Hematopoietic multipotent progenitor cell treated with erythropoietin and hydrocortisone succinate and interleukin-3 and kit ligand, for 15 days (in vitro differentiated cells): ENCODE data around the gene PPP1R9A.

ENCODE experiments used
- DNase-seq: peaks from one replicate; pipeline ENCODE4 v3.0.0-alpha.2; 2015; ENCODE audit warnings: low spot score

The PPP1R9A gene

GRCh38 chr7:95035295-95035694 lies 127.9 kb downstream of the PPP1R9A start:
- no peak for DNase-seq

- DNase-seq: no peak
These were observed 133.6 kb downstream of the PPP1R9A start for GRCh38 chr7:95041031-95041430.

GRCh38 chr7:95045236-95045923 lies 138.0 kb downstream of the PPP1R9A start:
- no peak for DNase-seq

GRCh38 chr7:95046494-95047240 lies 139.3 kb downstream of the PPP1R9A start:
- no peak for DNase-seq

GRCh38 chr7:95047291-95047690 lies 139.9 kb downstream of the PPP1R9A start:
- DNase-seq: no peak

- DNase-seq: no peak
These were observed 145.2 kb downstream of the PPP1R9A start for GRCh38 chr7:95052566-95053094.

GRCh38 chr7:95054386-95054785 lies 147.0 kb downstream of the PPP1R9A start:
- no peak for DNase-seq

GRCh38 chr7:95055295-95055694 lies 147.9 kb downstream of the PPP1R9A start:
- DNase-seq: no peak

GRCh38 chr7:95056107-95056739 lies 148.8 kb downstream of the PPP1R9A start:
- DNase-seq: no peak

GRCh38 chr7:95056901-95057300 lies 149.5 kb downstream of the PPP1R9A start:
- DNase-seq: no peak

GRCh38 chr7:95059842-95060313 lies 152.5 kb downstream of the PPP1R9A start:
- DNase-seq: no peak

GRCh38 chr7:95062901-95063300 lies 155.5 kb downstream of the PPP1R9A start:
- no peak for DNase-seq

GRCh38 chr7:95066737-95067530 lies 159.5 kb downstream of the PPP1R9A start:
- DNase-seq: no peak

- no peak for DNase-seq
These were observed 181.3 kb downstream of the PPP1R9A start for GRCh38 chr7:95088536-95089215.

- DNase-seq: no peak
These were observed 182.3 kb downstream of the PPP1R9A start for GRCh38 chr7:95089414-95090315.

GRCh38 chr7:95092324-95092723 lies 184.9 kb downstream of the PPP1R9A start:
- no peak for DNase-seq

GRCh38 chr7:95095259-95095965 lies 188.0 kb downstream of the PPP1R9A start:
- no peak for DNase-seq

GRCh38 chr7:95095966-95096540 lies 188.7 kb downstream of the PPP1R9A start:
- DNase-seq: no peak

- DNase-seq: no peak
These were observed 189.9 kb downstream of the PPP1R9A start for GRCh38 chr7:95097291-95097690.
